Stimulated activated CD4-positive, alpha-beta T cell treated with anti-CD3 and anti-CD28 coated beads, Interleukin-1b, Interleukin-23, amount 100 ng/mL, for 24 hours (primary cell): ENCODE results near the gene LDHAL6A.

Experiments
- DNase-seq, 4 experiments: peaks; one replicate each; pipeline ENCODE4 v3.0.0-alpha.2; 2020; ENCODE audit warnings: low read depth in 4 of 4, low spot score in 1 of 4

Gene LDHAL6A

GRCh38 chr11:18490736-18491485 lies 35.3 kb downstream of the LDHAL6A start:
- no peak for DNase-seq

GRCh38 chr11:18491924-18492323 lies 36.3 kb downstream of the LDHAL6A start:
- no peak for DNase-seq

GRCh38 chr11:18492888-18493287 lies 37.2 kb downstream of the LDHAL6A start:
- DNase-seq = no peak

GRCh38 chr11:18493310-18493709 lies 37.7 kb downstream of the LDHAL6A start:
- DNase-seq = no peak

GRCh38 chr11:18495271-18495670 lies 39.6 kb downstream of the LDHAL6A start:
- DNase-seq = no peak

- no peak for DNase-seq
Observed at GRCh38 chr11:18495703-18496102, 40.0 kb downstream of the LDHAL6A start.

- no peak for DNase-seq
Observed at GRCh38 chr11:18498039-18498438, 42.4 kb downstream of the LDHAL6A start.

- DNase-seq = no peak
Observed at GRCh38 chr11:18501629-18502028, 46.0 kb downstream of the LDHAL6A start.

- DNase-seq = no peak
Observed at GRCh38 chr11:18502352-18502751, 46.7 kb downstream of the LDHAL6A start.

GRCh38 chr11:18521122-18521521 lies 65.5 kb downstream of the LDHAL6A start:
- no peak for DNase-seq

- no peak for DNase-seq
Observed at GRCh38 chr11:18522388-18522787, 66.7 kb downstream of the LDHAL6A start.

- DNase-seq = no peak
Observed at GRCh38 chr11:18523084-18523483, 67.4 kb downstream of the LDHAL6A start.

- no peak for DNase-seq
Observed at GRCh38 chr11:18524248-18524647, 68.6 kb downstream of the LDHAL6A start.

GRCh38 chr11:18526130-18526520 lies 70.5 kb downstream of the LDHAL6A start:
- no peak for DNase-seq

GRCh38 chr11:18526521-18527296 lies 71.1 kb downstream of the LDHAL6A start, which contains the start of gene TSG101:
Gene TSG101 (minus strand): TSS chr11:18526942. CDS start chr11:18526816, 126 bp downstream.
- DNase-seq = peak; percentile 90 to 94 (median 92)

- DNase-seq = no peak
Observed at GRCh38 chr11:18527512-18527911, 71.9 kb downstream of the LDHAL6A start.
